ENCODE results near the gene REEP1. TPM values are rescaled to one million over a fixed set of nuclear protein-coding genes. Genes with fewer than 3 reads are reported as not detected.

Gene REEP1
- total and polyA plus RNA-seq, 2 of the 8 experiments (the other 6 are each of a cell fraction or from before 2014, with no cell fraction given) = 0.74 to 1.5 TPM

GRCh38 chr2:86232373-86232784 is 105.0 kb downstream of the REEP1 start:
- 95% methylated on average over 15 of the region's 15 CpGs; no CpG with 5 or more reads in 1 of the 2 experiments for WGBS, 2 experiments (ENCODE audit: extremely low coverage in 1 of 2, insufficient coverage in 1 of 2, insufficient read length in 1 of 2, insufficient replicate concordance in 2 of 2, low coverage in 1 of 2, low lambda C conversion rate in 2 of 2, missing lambda C conversion rate in 1 of 2)
- Histone ChIP-seq H3K18ac (ENCODE audit: extremely low read depth, low read length) (no peak overlapping the region), H2AK5ac (ENCODE audit: low read depth, low read length) (no peak overlapping the region), H3K4ac (replicated peaks; ENCODE audit: insufficient read length, low read depth, low read length) (no peak overlapping the region), H2BK15ac (ENCODE audit: low read length) (peak overlapping the region; percentile 95; the same call in 1 of the 2 replicates), H4K91ac (replicated peaks; ENCODE audit: insufficient read length, low read length) (no peak overlapping the region), H3K79me1 (ENCODE audit: low read depth, low read length) (no peaks in the 10 kb centered on the region), H2BK12ac (ENCODE audit: low read depth, low read length) (no peak overlapping the region), H2AFZ (ENCODE audit: low read length) (no peak overlapping the region), H3K36me3 (ENCODE audit: control insufficient read depth in 2 of 4, insufficient read depth in 4 of 4, low read length in 3 of 4) (no peaks in the 10 kb centered on the region), H3K4me3 (ENCODE audit: extremely low read depth in 1 of 4, insufficient read depth in 2 of 4, low read depth in 3 of 4, low read length in 4 of 4) (no peak overlapping the region), H2BK120ac (replicated peaks; ENCODE audit: low read depth, low read length) (no peak overlapping the region), H3K9me3 (ENCODE audit: insufficient read depth in 2 of 2, low read depth in 1 of 2, low read length in 1 of 2) (no peaks in the 10 kb centered on the region), H4K20me1 (replicated peaks in 1 of 2; ENCODE audit: control insufficient read depth in 1 of 2, insufficient read depth in 2 of 2, low read length in 2 of 2) (no peaks in the 10 kb centered on the region), H4K5ac (ENCODE audit: insufficient read length, low read depth, low read length) (no peak overlapping the region), H3K9ac (replicated peaks in 1 of 4; ENCODE audit: extremely low read depth in 1 of 4, low read depth in 3 of 4, low read length in 3 of 4) (no peak overlapping the region), H3K23ac (ENCODE audit: insufficient read length) (no peak overlapping the region), H3K23me2 (ENCODE audit: low read depth, low read length) (no peaks in the 10 kb centered on the region), H3K79me2 (ENCODE audit: control insufficient read depth in 1 of 2, insufficient read depth in 2 of 2, low read length in 2 of 2) (no peaks in the 10 kb centered on the region), H3K27ac (ENCODE audit: low read depth, low read length) (no peak overlapping the region), H3K56ac (replicated peaks; ENCODE audit: insufficient read length, low read depth, low read length) (no peak overlapping the region), H2BK20ac (ENCODE audit: low read length) (no peak overlapping the region), H2BK5ac (ENCODE audit: low read depth, low read length) (no peak overlapping the region), H3K27me3 (replicated peaks in 1 of 4; ENCODE audit: control insufficient read depth in 3 of 4, extremely low read depth in 1 of 4, insufficient read depth in 3 of 4, low read length in 3 of 4) (no peaks in the 10 kb centered on the region), H3K4me2 (ENCODE audit: insufficient read depth in 1 of 2, low read depth in 2 of 2, low read length in 2 of 2) (no peak overlapping the region), H3K4me1 (replicated peaks in 1 of 4; ENCODE audit: control insufficient read depth in 3 of 4, insufficient read depth in 4 of 4, low read length in 3 of 4) (no peaks in the 10 kb centered on the region; a peak in 1 of 7 replicates), H3K14ac (ENCODE audit: insufficient read length) (no peak overlapping the region), H4K8ac (ENCODE audit: extremely low read depth, insufficient read depth, low read length) (no peak overlapping the region)
- FAIRE-seq = no peak
- CTCF ChIA-PET (ENCODE audit: partially characterized antibody) = interaction anchor here (1.2 to 1.7 kb wide), 4 partner anchors 9 to 16 kb away, joined by 3 to 7 read pairs (median 6); no protein-coding TSS in a partner anchor
- DNase-seq (ENCODE audit: low read depth in 1 of 2, low spot score in 2 of 2) = no peak
- TF ChIP-seq SP1 (IDR thresholded peaks at IDR 0.05; ENCODE audit: low read depth, low read length) (no peak), ATF2 (IDR thresholded peaks at IDR 0.05; ENCODE audit: low read length) (no peak), NRF1 (IDR thresholded peaks at IDR 0.05; ENCODE audit: low read depth, low read length) (no peak)
- POLR2A ChIA-PET (ENCODE audit: partially characterized antibody) = no interaction called here

Data from H1 (cell line).